ENCODE measurements around the gene AGAP1.

AGAP1 gene

GRCh38 chr2:236156860-236157194 is 663.0 kb downstream of the AGAP1 start:
- DNase-seq (ENCODE audit: low read depth, low spot score): no peak

- DNase-seq (ENCODE audit: low read depth, low spot score): no peak
These were observed 663.5 kb downstream of the AGAP1 start for GRCh38 chr2:236157366-236157765.

GRCh38 chr2:236157815-236158498 is 664.1 kb downstream of the AGAP1 start:
- no peak for DNase-seq (ENCODE audit: low read depth, low spot score)

- no peak for DNase-seq (ENCODE audit: low read depth, low spot score)
These were observed 665.3 kb downstream of the AGAP1 start for GRCh38 chr2:236158969-236159777.

- DNase-seq (ENCODE audit: low read depth, low spot score): no peak
These were observed 665.9 kb downstream of the AGAP1 start for GRCh38 chr2:236159778-236160170.

GRCh38 chr2:236160366-236161081 is 666.7 kb downstream of the AGAP1 start:
- no peak for DNase-seq (ENCODE audit: low read depth, low spot score)

- DNase-seq (ENCODE audit: low read depth, low spot score): no peak
These were observed 667.2 kb downstream of the AGAP1 start for GRCh38 chr2:236161082-236161462.

- DNase-seq (ENCODE audit: low read depth, low spot score): no peak
These were observed 667.7 kb downstream of the AGAP1 start for GRCh38 chr2:236161531-236161930.

- DNase-seq (ENCODE audit: low read depth, low spot score): no peak
These were observed 668.4 kb downstream of the AGAP1 start for GRCh38 chr2:236162031-236162845.

GRCh38 chr2:236162882-236163470 is 669.1 kb downstream of the AGAP1 start:
- no peak for DNase-seq (ENCODE audit: low read depth, low spot score)

GRCh38 chr2:236163471-236164200 is 669.8 kb downstream of the AGAP1 start:
- no peak for DNase-seq (ENCODE audit: low read depth, low spot score)

- no peak for DNase-seq (ENCODE audit: low read depth, low spot score)
These were observed 670.5 kb downstream of the AGAP1 start for GRCh38 chr2:236164201-236164924.

GRCh38 chr2:236164925-236165841 is 671.3 kb downstream of the AGAP1 start:
- no peak for DNase-seq (ENCODE audit: low read depth, low spot score)

- DNase-seq (ENCODE audit: low read depth, low spot score): no peak
These were observed 672.3 kb downstream of the AGAP1 start for GRCh38 chr2:236165842-236166795.

GRCh38 chr2:236166796-236167296 is 673.0 kb downstream of the AGAP1 start:
- no peak for DNase-seq (ENCODE audit: low read depth, low spot score)

- no peak for DNase-seq (ENCODE audit: low read depth, low spot score)
These were observed 673.7 kb downstream of the AGAP1 start for GRCh38 chr2:236167297-236168109.
